Measurements from ENCODE around the gene MYOM1.
"Not testable (repeated sequence)": the region's sequence is repeated elsewhere in the genome, so short reads cannot be mapped to it uniquely, and the experiment has no call there.

MYOM1 gene

GRCh38 chr18:3217948-3218647 is 1.7 kb downstream of the MYOM1 start:
- DNase-seq: peak; percentile 80

- no peak for DNase-seq
Observed at GRCh38 chr18:3216987-3217386, 2.8 kb downstream of the MYOM1 start.

GRCh38 chr18:3214855-3215637 is 4.7 kb downstream of the MYOM1 start:
- no peak for DNase-seq

- DNase-seq: peak; percentile 11
Observed at GRCh38 chr18:3213300-3214059, 6.3 kb downstream of the MYOM1 start.

GRCh38 chr18:3212657-3213056 is 7.1 kb downstream of the MYOM1 start:
- DNase-seq: no peak

- DNase-seq: peak; percentile 73
Observed at GRCh38 chr18:3211236-3211992, 8.4 kb downstream of the MYOM1 start.

GRCh38 chr18:3209859-3210569 is 9.8 kb downstream of the MYOM1 start:
- DNase-seq: no peak

GRCh38 chr18:3207565-3207964 is 12.2 kb downstream of the MYOM1 start:
- DNase-seq: no peak

- DNase-seq: no peak
Observed at GRCh38 chr18:3205239-3205638, 14.5 kb downstream of the MYOM1 start.

- DNase-seq: no peak
Observed at GRCh38 chr18:3199942-3200645, 19.7 kb downstream of the MYOM1 start.

- DNase-seq: not testable (repeated sequence)
Observed at GRCh38 chr18:3198260-3198860, 21.4 kb downstream of the MYOM1 start.

GRCh38 chr18:3194947-3195612 is 24.7 kb downstream of the MYOM1 start:
- no peak for DNase-seq

- no peak for DNase-seq
Observed at GRCh38 chr18:3193331-3193730, 26.4 kb downstream of the MYOM1 start.

GRCh38 chr18:3192752-3193151 is 27.0 kb downstream of the MYOM1 start:
- no peak for DNase-seq

- no peak for DNase-seq
Observed at GRCh38 chr18:3192286-3192685, 27.5 kb downstream of the MYOM1 start.

GRCh38 chr18:3190610-3191009 is 29.2 kb downstream of the MYOM1 start:
- no peak for DNase-seq

GRCh38 chr18:3189884-3190283 is 29.9 kb downstream of the MYOM1 start:
- no peak for DNase-seq

GRCh38 chr18:3186678-3187658 is 32.8 kb downstream of the MYOM1 start:
- no peak for DNase-seq

GRCh38 chr18:3184275-3184963 is 35.3 kb downstream of the MYOM1 start:
- DNase-seq: no peak
